HTR-8/SVneo (cell line): Measurements from ENCODE around the gene COL6A5.
"Not testable (repeated sequence)": the region's sequence is repeated elsewhere in the genome, so short reads cannot be mapped to it uniquely, and the experiment has no call there.

Experiments
- DNase-seq: peaks from one replicate; pipeline ENCODE4 v3.0.0; 2011; ENCODE audit warnings: low spot score, mixed read lengths; ENCODE audit not compliant: insufficient read length
- FAIRE-seq: peaks from 2 replicates; lab custom pipeline; 2011; peaks lifted over from hg19 to GRCh38; lab: Jason Lieb, UNC

Gene COL6A5

GRCh38 chr3:130384476-130385025 lies 39.1 kb downstream of the COL6A5 start:
- no peak for FAIRE-seq
- no peak for DNase-seq

GRCh38 chr3:130386604-130387263 lies 41.3 kb downstream of the COL6A5 start:
- DNase-seq (no peak), FAIRE-seq (no peak)

GRCh38 chr3:130389743-130390478 lies 44.4 kb downstream of the COL6A5 start:
- no peak for FAIRE-seq
- DNase-seq = no peak

GRCh38 chr3:130392266-130392665 lies 46.8 kb downstream of the COL6A5 start:
- no peak for FAIRE-seq
- DNase-seq = no peak

- FAIRE-seq (no peak), DNase-seq (no peak)
Measured at GRCh38 chr3:130393594-130393993, 48.1 kb downstream of the COL6A5 start.

- no peak for DNase-seq
- FAIRE-seq = no peak
Measured at GRCh38 chr3:130395331-130395730, 49.9 kb downstream of the COL6A5 start.

GRCh38 chr3:130395916-130396315 lies 50.4 kb downstream of the COL6A5 start:
- DNase-seq (no peak), FAIRE-seq (no peak)

- DNase-seq (no peak), FAIRE-seq (no peak)
Measured at GRCh38 chr3:130404401-130404800, 58.9 kb downstream of the COL6A5 start.

GRCh38 chr3:130405956-130406355 lies 60.5 kb downstream of the COL6A5 start:
- no peak for FAIRE-seq
- no peak for DNase-seq

- not testable (repeated sequence) for FAIRE-seq, DNase-seq
Measured at GRCh38 chr3:130408253-130408652, 62.8 kb downstream of the COL6A5 start.

- DNase-seq (no peak), FAIRE-seq (no peak)
Measured at GRCh38 chr3:130411320-130411719, 65.8 kb downstream of the COL6A5 start.

- FAIRE-seq (no peak), DNase-seq (no peak)
Measured at GRCh38 chr3:130412991-130413560, 67.6 kb downstream of the COL6A5 start.

- FAIRE-seq (no peak), DNase-seq (no peak)
Measured at GRCh38 chr3:130414457-130414856, 69.0 kb downstream of the COL6A5 start.

- DNase-seq (no peak), FAIRE-seq (no peak)
Measured at GRCh38 chr3:130420466-130420865, 75.0 kb downstream of the COL6A5 start.

- DNase-seq = no peak
- no peak for FAIRE-seq
Measured at GRCh38 chr3:130423064-130423463, 77.6 kb downstream of the COL6A5 start.

- DNase-seq (no peak), FAIRE-seq (no peak)
Measured at GRCh38 chr3:130424837-130425236, 79.4 kb downstream of the COL6A5 start.

GRCh38 chr3:130425484-130425883 lies 80.0 kb downstream of the COL6A5 start:
- FAIRE-seq (no peak), DNase-seq (no peak)

GRCh38 chr3:130426206-130426605 lies 80.7 kb downstream of the COL6A5 start:
- DNase-seq = no peak
- no peak for FAIRE-seq

GRCh38 chr3:130428871-130429712 lies 83.6 kb downstream of the COL6A5 start:
- DNase-seq (no peak), FAIRE-seq (no peak)

- DNase-seq (no peak), FAIRE-seq (no peak)
Measured at GRCh38 chr3:130429713-130430023, 84.2 kb downstream of the COL6A5 start.
